Measurements from ENCODE around the gene MAGEB10.
"Not testable (repeated sequence)": the region's sequence is repeated elsewhere in the genome, so short reads cannot be mapped to it uniquely, and the experiment has no call there.

MAGEB10 gene

GRCh38 chrX:27807690-27808089, at the start of gene MAGEB10:
Gene MAGEB10 (plus strand): TSS chrX:27807990. CDS start chrX:27821307, 13,317 bp downstream.
- no peak for DNase-seq

GRCh38 chrX:27765718-27766117, 42.1 kb upstream of the MAGEB10 start:
- no peak for DNase-seq

GRCh38 chrX:27767387-27767786, 40.4 kb upstream of the MAGEB10 start:
- no peak for DNase-seq

GRCh38 chrX:27775984-27776383, 31.8 kb upstream of the MAGEB10 start:
- DNase-seq = no peak

- peak; percentile 4 for DNase-seq
Observed at GRCh38 chrX:27796640-27797257, 11.0 kb upstream of the MAGEB10 start.

GRCh38 chrX:27797575-27797974, 10.2 kb upstream of the MAGEB10 start:
- DNase-seq = peak; percentile 81

- no peak for DNase-seq
Observed at GRCh38 chrX:27808226-27808625, 436 bp downstream of the MAGEB10 start.

- DNase-seq = not testable (repeated sequence)
Observed at GRCh38 chrX:27808991-27809859, 1.4 kb downstream of the MAGEB10 start.

- no peak for DNase-seq
Observed at GRCh38 chrX:27815209-27815608, 7.4 kb downstream of the MAGEB10 start.

- DNase-seq = no peak
Observed at GRCh38 chrX:27823812-27824211, 16.0 kb downstream of the MAGEB10 start.

GRCh38 chrX:27838185-27838584, 30.4 kb downstream of the MAGEB10 start:
- no peak for DNase-seq

- no peak for DNase-seq
Observed at GRCh38 chrX:27840881-27841280, 33.1 kb downstream of the MAGEB10 start.

GRCh38 chrX:27842859-27843258, 35.1 kb downstream of the MAGEB10 start:
- DNase-seq = no peak

- no peak for DNase-seq
Observed at GRCh38 chrX:27860337-27860736, 52.5 kb downstream of the MAGEB10 start.

GRCh38 chrX:27863809-27864208, 56.0 kb downstream of the MAGEB10 start:
- DNase-seq = no peak
